Choroid plexus epithelial cell (primary cell): ENCODE results near the gene ANO4.

ENCODE experiments used
- DNase-seq: peaks from one replicate; pipeline ENCODE4 v3.0.0-alpha.2; 2010; ENCODE audit warnings: low read depth
- H3K4me3 ChIP-seq: 2 replicates; pipeline ENCODE4 v1.5.1; 2011; ENCODE audit warnings: low read depth, mild to moderate bottlenecking, control low read depth, low read length, moderate library complexity
- CTCF ChIP-seq: conservative IDR thresholded peaks from 2 replicates; pipeline ENCODE4 v1.5.1; 2011; ENCODE audit warnings: low read depth, mild to moderate bottlenecking, control low read depth, inconsistent platforms, low read length, moderate library complexity

The ANO4 gene

DNA sequence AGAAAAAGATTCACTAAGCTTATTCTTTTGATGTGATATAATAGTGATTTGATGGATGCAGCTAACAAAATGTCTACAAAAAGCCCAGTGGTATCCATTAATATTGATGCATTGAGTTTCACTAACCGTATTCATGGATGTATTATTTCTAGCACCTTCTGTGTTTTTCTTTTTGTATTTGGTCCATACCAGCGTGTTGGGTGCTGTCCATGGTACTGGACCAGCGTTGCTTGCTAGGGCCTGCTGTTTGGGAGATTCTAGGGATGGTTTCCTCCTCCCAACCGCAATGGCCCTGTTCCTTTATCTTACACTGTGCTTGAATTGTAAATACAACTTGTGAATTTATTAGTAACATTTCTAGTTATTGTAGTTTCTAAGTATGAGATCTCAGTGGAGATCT is 31.7 kb downstream of the ANO4 start:
- no peak overlapping the region for H3K4me3 ChIP-seq
- DNase-seq = peak; percentile 65
- TF ChIP-seq CTCF = no peak

DNA sequence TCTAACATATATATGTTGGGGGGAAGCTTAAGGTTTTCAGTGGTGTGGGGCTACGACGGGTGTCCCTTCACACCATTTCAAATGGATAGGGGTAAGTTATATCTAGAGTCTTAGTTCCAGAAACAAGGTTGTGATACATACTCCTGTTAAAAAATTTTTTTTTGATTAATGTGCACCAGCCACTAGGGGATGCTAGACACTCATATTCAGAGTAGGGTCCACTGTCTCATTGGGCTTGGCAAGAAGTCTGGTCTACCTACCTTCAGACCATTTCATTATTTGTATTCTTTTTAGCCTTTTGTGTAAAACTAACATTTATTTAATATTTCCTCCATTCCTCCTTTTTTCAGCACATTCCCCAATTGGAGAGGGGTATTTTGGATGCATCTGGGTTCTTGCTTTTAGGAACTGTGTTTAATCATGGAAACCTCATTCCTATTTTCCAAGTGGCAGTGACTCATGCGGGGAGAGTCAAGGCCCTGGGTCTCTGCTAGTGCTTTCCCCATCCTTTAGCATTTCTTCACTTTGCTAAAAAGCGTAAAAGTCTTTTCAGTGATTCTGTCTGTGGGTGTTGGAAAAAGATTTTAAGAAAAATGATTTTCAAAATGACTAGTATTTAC is 33.4 kb downstream of the ANO4 start:
- H3K4me3 ChIP-seq = no peak overlapping the region
- DNase-seq = peak; percentile 65
- peak; percentile 73 for TF ChIP-seq CTCF

DNA sequence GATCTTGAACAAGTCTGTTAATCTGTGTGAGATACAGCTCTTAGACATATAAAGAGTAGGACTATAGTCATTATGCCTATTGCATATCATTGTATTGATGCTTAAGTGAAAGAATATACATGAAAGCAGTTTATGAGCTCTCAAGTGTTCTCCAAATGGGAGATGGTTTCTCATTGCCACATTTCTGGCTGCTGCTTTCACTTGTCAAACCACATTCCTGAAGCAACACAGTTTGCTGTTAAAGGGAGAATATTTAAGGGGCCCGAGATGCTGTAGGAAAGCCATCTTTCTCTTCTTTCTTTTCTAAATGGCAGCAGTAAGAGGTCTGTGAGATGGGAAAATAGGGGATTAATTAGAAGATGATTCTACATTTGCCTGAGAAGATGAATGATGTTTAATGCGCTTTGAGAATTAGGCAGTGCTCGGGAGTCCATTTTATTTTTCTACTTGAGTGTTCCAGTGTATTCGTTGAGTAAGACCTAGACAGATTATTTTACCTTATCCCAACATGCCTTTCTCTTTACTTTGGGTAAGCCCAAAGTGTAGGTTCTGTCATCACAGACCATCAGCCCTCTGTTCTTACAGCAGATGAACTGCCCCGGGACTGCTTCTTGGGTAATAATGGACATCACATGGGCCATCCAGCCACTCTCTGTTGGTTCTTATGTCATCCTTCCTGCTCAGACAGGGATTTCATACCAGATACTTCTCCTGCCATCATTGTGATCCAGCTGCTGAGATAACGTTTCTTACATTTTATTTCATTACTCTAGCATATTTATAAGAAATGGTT is 35.6 kb downstream of the ANO4 start:
- no peak for TF ChIP-seq CTCF

GRCh38 chr12:100833282-100833681 is 38.7 kb downstream of the ANO4 start:
- TF ChIP-seq CTCF = no peak
- no peak for DNase-seq
- H3K4me3 ChIP-seq = no peak overlapping the region

More for the DNA sequence above, 35.6 kb downstream of the ANO4 start:
- DNase-seq = no peak
- H3K4me3 ChIP-seq = no peak overlapping the region

DNA sequence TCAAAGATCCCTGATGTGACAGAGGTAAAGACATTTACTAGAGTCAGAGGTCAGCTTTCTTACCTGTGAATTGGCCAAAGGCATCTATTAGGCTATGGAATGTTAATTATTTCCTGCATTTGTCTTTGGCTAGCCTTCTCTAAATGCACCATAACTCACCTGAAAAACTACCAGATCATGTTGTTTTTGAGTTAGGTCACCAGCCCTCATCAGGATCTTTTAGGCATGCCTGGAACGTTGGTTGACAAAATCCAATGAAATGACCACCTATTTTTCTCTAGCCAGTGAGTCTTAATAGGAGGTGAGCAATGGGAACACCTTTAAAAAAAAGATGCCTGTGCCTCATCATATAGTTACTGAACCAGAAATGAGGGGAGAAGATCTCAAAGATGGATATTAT is 46.2 kb downstream of the ANO4 start:
- TF ChIP-seq CTCF = no peak
- no peak for DNase-seq
- no peak overlapping the region for H3K4me3 ChIP-seq

- DNase-seq = peak; percentile 30
- H3K4me3 ChIP-seq = no peak overlapping the region
- TF ChIP-seq CTCF = no peak
Observed at GRCh38 chr12:100842156-100842555, 47.6 kb downstream of the ANO4 start.

DNA sequence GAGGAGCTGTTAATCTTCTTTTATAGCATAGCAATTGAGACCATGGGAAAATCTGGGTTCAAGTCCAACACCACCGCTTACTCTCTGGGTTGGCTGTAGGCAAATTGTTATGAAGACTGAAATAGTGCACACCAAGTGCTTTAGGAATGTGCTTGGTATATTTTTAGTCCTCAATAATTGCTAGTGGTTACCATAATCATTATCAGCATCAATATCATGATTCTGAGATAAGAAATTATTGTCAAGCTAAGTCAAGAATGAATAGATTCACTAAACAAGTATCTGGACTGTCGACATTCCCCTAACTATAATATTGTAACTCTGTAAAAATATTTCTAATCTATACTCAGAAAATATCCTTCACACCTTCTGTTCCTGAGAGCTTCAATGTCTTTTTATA is 48.5 kb downstream of the ANO4 start:
- TF ChIP-seq CTCF = no peak
- no peak for DNase-seq
- no peak overlapping the region for H3K4me3 ChIP-seq
